ENCODE data around the gene GRIN2B. TPM values are rescaled to one million over a fixed set of nuclear protein-coding genes. Genes with fewer than 3 reads are reported as not detected.

Gene GRIN2B
- total and polyA plus RNA-seq, 2 donors (not counting 1 experiment from before 2014, with no cell fraction given), result 0.22 TPM; not detected in 1

DNA sequence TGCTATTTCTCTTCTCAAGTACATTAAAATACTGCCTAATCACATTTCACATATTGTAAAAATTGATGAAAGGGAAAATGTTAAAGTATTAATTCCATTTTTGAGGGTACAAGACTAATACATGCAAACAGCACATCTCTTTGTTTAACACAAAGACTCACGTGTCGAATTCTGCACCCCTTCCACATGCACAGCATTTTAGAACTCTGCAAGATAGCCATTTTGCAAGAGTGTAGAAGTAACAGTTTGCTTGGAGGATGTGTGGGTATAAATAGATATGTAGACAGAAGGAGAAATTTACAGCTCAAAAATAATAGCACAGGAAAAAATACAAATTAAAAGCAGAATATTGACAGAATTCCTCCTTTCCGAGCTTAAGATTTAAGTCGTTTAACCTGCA is 2.5 kb downstream of the GRIN2B start:
- H3K4me2 ChIP-seq (replicated peaks; ENCODE audit: low read depth, low read length, poor library complexity, severe bottlenecking), result no peak overlapping the region
- H3K9me3 ChIP-seq (ENCODE audit: control extremely low read depth in 1 of 3, control insufficient read depth in 2 of 3, insufficient read depth in 1 of 3, low read length in 2 of 3), result peaks cover 0 to 9% (median 0%) of the 10 kb centered on the region in 3 donors
- no peak overlapping the region for H3K4me3 Mint-ChIP-seq
- H3K4me1 Mint-ChIP-seq, result peaks cover 26% of the 10 kb centered on the region
- no peaks in the 10 kb centered on the region for H3K9me3 Mint-ChIP-seq (ENCODE audit: insufficient read depth)
- ChIA-PET POLR2A (no interaction called here), CTCF (interaction anchor here (2.0 kb wide), 1 partner anchor 188 kb away, joined by 8 read pairs; no protein-coding TSS in a partner anchor)
- no peak for DNase-seq
- H4K20me1 ChIP-seq (ENCODE audit: control insufficient read depth, insufficient read depth, low read length, poor library complexity, severe bottlenecking), result no peaks in the 10 kb centered on the region
- peaks cover 0 to 67% (median 42%) of the 10 kb centered on the region in 4 experiments for H3K27me3 ChIP-seq (replicated peaks in 1 of 4; ENCODE audit: control extremely low read depth in 1 of 4, control insufficient read depth in 3 of 4, insufficient read depth in 4 of 4, low read length in 3 of 4)
- no peak overlapping the region for H3K4me3 ChIP-seq (ENCODE audit: control extremely low read depth in 1 of 5, extremely low read depth in 1 of 5, insufficient read depth in 1 of 5, low read depth in 2 of 5, low read length in 4 of 5)
- no peak overlapping the region for H3K27ac ChIP-seq (ENCODE audit: low read length in 2 of 2)
- WGBS (ENCODE audit: insufficient coverage), result 60% methylated on average over 1 of the region's 4 CpGs
- H3K27ac Mint-ChIP-seq, result no peak overlapping the region
- H2AFZ ChIP-seq (ENCODE audit: insufficient read depth, low read depth, low read length, poor library complexity, severe bottlenecking), result no peak overlapping the region
- H3K4me1 ChIP-seq (ENCODE audit: control insufficient read depth in 2 of 2, insufficient read depth in 2 of 2, low read length in 2 of 2), result peaks cover 21 to 23% of the 10 kb centered on the region in 2 donors
- no peak for TF ChIP-seq EZH2 (IDR thresholded peaks at IDR 0.05; ENCODE audit: borderline replicate concordance, insufficient read depth, low read depth, low read length, poor library complexity, severe bottlenecking)
- TF ChIP-seq, protein P1, sequence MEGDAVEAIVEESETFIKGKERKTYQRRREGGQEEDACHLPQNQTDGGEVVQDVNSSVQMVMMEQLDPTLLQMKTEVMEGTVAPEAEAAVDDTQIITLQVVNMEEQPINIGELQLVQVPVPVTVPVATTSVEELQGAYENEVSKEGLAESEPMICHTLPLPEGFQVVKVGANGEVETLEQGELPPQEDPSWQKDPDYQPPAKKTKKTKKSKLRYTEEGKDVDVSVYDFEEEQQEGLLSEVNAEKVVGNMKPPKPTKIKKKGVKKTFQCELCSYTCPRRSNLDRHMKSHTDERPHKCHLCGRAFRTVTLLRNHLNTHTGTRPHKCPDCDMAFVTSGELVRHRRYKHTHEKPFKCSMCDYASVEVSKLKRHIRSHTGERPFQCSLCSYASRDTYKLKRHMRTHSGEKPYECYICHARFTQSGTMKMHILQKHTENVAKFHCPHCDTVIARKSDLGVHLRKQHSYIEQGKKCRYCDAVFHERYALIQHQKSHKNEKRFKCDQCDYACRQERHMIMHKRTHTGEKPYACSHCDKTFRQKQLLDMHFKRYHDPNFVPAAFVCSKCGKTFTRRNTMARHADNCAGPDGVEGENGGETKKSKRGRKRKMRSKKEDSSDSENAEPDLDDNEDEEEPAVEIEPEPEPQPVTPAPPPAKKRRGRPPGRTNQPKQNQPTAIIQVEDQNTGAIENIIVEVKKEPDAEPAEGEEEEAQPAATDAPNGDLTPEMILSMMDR (IDR thresholded peaks at IDR 0.05), result no peak
- intact Hi-C loops (cut with micrococcal nuclease), result no loop called here
- no peaks in the 10 kb centered on the region for H3K79me2 ChIP-seq (ENCODE audit: control insufficient read depth, insufficient read depth, low read length)
- ATAC-seq (ENCODE audit: low read depth), result no peak
- no peaks in the 10 kb centered on the region for H3K36me3 ChIP-seq (replicated peaks in 1 of 2; ENCODE audit: control extremely low read depth in 1 of 2, control insufficient read depth in 1 of 2, extremely low read depth in 1 of 2, insufficient read depth in 2 of 2, low read length in 1 of 2)
- H3K9ac ChIP-seq (ENCODE audit: low read length), result no peak overlapping the region
- H3K27me3 Mint-ChIP-seq, result peaks cover 86% of the 10 kb centered on the region

DNA sequence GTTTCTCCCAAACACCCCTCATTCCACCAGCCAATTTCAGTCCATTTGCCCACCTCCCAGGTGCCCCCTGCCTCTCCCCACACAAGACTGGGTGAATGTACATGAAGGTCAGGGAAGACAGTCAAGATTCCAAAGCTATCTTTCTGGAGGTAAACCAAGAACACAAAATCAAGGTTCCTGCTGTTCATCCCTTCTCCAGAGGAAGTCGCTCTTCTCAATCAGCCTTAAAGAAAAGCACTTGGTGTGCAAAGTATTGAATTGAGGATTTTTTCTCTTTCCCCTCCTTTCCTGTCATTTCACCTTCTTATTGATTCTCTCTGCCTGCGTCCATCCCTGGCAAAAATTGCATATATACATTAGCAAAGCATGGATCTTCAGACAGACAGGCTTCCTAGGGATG is 4.5 kb downstream of the GRIN2B start:
- Mint-ChIP-seq H3K4me1 (peaks cover 21% of the 10 kb centered on the region), H3K4me3 (no peak overlapping the region), H3K27ac (no peak overlapping the region), H3K27me3 (peaks cover 79% of the 10 kb centered on the region), H3K9me3 (ENCODE audit: insufficient read depth) (no peaks in the 10 kb centered on the region)
- Histone ChIP-seq H3K36me3 (replicated peaks in 1 of 2; ENCODE audit: control extremely low read depth in 1 of 2, control insufficient read depth in 1 of 2, extremely low read depth in 1 of 2, insufficient read depth in 2 of 2, low read length in 1 of 2) (no peaks in the 10 kb centered on the region), H3K27ac (ENCODE audit: low read length in 2 of 2) (no peak overlapping the region), H3K27me3 (replicated peaks in 1 of 4; ENCODE audit: control extremely low read depth in 1 of 4, control insufficient read depth in 3 of 4, insufficient read depth in 4 of 4, low read length in 3 of 4) (peaks cover 0 to 57% (median 31%) of the 10 kb centered on the region in 4 experiments), H3K9me3 (ENCODE audit: control extremely low read depth in 1 of 3, control insufficient read depth in 2 of 3, insufficient read depth in 1 of 3, low read length in 2 of 3) (peaks cover 0 to 4% (median 0%) of the 10 kb centered on the region in 3 donors), H3K4me3 (ENCODE audit: control extremely low read depth in 1 of 5, extremely low read depth in 1 of 5, insufficient read depth in 1 of 5, low read depth in 2 of 5, low read length in 4 of 5) (no peak overlapping the region), H3K9ac (ENCODE audit: low read length) (no peak overlapping the region), H2AFZ (ENCODE audit: insufficient read depth, low read depth, low read length, poor library complexity, severe bottlenecking) (no peak overlapping the region), H3K4me1 (ENCODE audit: control insufficient read depth in 2 of 2, insufficient read depth in 2 of 2, low read length in 2 of 2) (peaks cover 17 to 18% of the 10 kb centered on the region in 2 donors), H3K79me2 (ENCODE audit: control insufficient read depth, insufficient read depth, low read length) (no peaks in the 10 kb centered on the region), H4K20me1 (ENCODE audit: control insufficient read depth, insufficient read depth, low read length, poor library complexity, severe bottlenecking) (no peaks in the 10 kb centered on the region), H3K4me2 (replicated peaks; ENCODE audit: low read depth, low read length, poor library complexity, severe bottlenecking) (no peak overlapping the region)
- ChIA-PET CTCF (interaction anchor here (0.6 to 2.3 kb wide), 2 partner anchors 191 to 239 kb away, joined by 4 to 9 read pairs; no protein-coding TSS in a partner anchor), POLR2A (no interaction called here)
- DNase-seq (no peak), ATAC-seq (ENCODE audit: low read depth) (no peak)
- WGBS (ENCODE audit: insufficient coverage), result 75% methylated on average over 1 of the region's 2 CpGs
- TF ChIP-seq, protein P1 (IDR thresholded peaks at IDR 0.05), result no peak
- no peak for TF ChIP-seq EZH2 (IDR thresholded peaks at IDR 0.05; ENCODE audit: borderline replicate concordance, insufficient read depth, low read depth, low read length, poor library complexity, severe bottlenecking)
- intact Hi-C loops (cut with micrococcal nuclease), result no loop called here
